PC-9 (cell line): Measurements from ENCODE around the gene AGAP1. TPM values are rescaled to one million over a fixed set of nuclear protein-coding genes. Genes with fewer than 3 reads are reported as not detected.

Experiments
- BruUV-seq: library from RNA; stranded (reverse); fragments of 400-500 nt; replicated peaks from 2 replicates; lab custom pipeline; 2021; lab: Mats Ljungman, UMichigan
- CTCF ChIA-PET: fragments of 300-600 bp; sonication (Branson Sonifier 250); formaldehyde crosslinking; loops from one replicate; lab custom pipeline; 2022; ENCODE audit warnings: antibody characterized with exemption; lab: Charles Lee
- POLR2A ChIA-PET: fragments of 300-600 bp; sonication (Branson Sonifier 250); formaldehyde crosslinking; loops from one replicate; lab custom pipeline; 2022; ENCODE audit warnings: antibody characterized with exemption; ENCODE audit not compliant: unreplicated experiment; lab: Charles Lee
- DNase-seq, 2 experiments: peaks; one replicate each; pipeline versions ENCODE4 v3.0.0 to v3.0.0-alpha.2; 2015 to 2022; ENCODE audit warnings: mixed read lengths in 1 of 2
- H2AFZ ChIP-seq: fragments of 200-600 bp; sonication (generic); 2 replicates; pipeline ENCODE4 v1.8.1; 2017; ENCODE audit warnings: antibody characterized with exemption
- H3F3A ChIP-seq: fragments of 200-600 bp; sonication (generic); 2 replicates; pipeline ENCODE4 v1.8.1; 2017; ENCODE audit warnings: antibody characterized with exemption, mild to moderate bottlenecking, low read depth; ENCODE audit not compliant: insufficient read depth
- H3K27ac ChIP-seq: fragments of 200-600 bp; sonication (generic); 2 replicates; pipeline ENCODE4 v1.6.1; 2016; ENCODE audit warnings: mixed run types
- H3K27me3 ChIP-seq: fragments of 200-600 bp; sonication (generic); 2 replicates; pipeline ENCODE4 v1.6.1; 2016; ENCODE audit warnings: low read depth, mixed run types; ENCODE audit not compliant: insufficient read depth
- H3K36me3 ChIP-seq: fragments of 200-600 bp; sonication (generic); 2 replicates; pipeline ENCODE4 v1.6.1; 2016; ENCODE audit warnings: low read depth, mixed run types
- H3K4me1 ChIP-seq: fragments of 200-600 bp; sonication (generic); replicated peaks from 2 replicates; pipeline ENCODE4 v1.6.1; 2016; ENCODE audit warnings: mixed run types; ENCODE audit not compliant: insufficient read depth
- H3K4me2 ChIP-seq: fragments of 200-600 bp; sonication (generic); 2 replicates; pipeline ENCODE4 v1.6.1; 2017; ENCODE audit warnings: mixed run types
- H3K4me3 ChIP-seq: fragments of 200-600 bp; sonication (generic); 2 replicates; pipeline ENCODE4 v1.6.1; 2016; ENCODE audit warnings: mixed run types
- H3K79me2 ChIP-seq: fragments of 200-600 bp; sonication (generic); 2 replicates; pipeline ENCODE4 v1.6.1; 2017; ENCODE audit warnings: low read depth, mixed run types
- H3K9me2 ChIP-seq: fragments of 200-600 bp; sonication (generic); 2 replicates; pipeline ENCODE4 v1.8.1; 2017; ENCODE audit warnings: mild to moderate bottlenecking; ENCODE audit not compliant: insufficient read depth
- H3K9me3 ChIP-seq: fragments of 200-600 bp; sonication (generic); 2 replicates; pipeline ENCODE4 v1.8.1; 2016; ENCODE audit warnings: low read depth; ENCODE audit not compliant: insufficient read depth
- H4K20me1 ChIP-seq: fragments of 200-600 bp; sonication (generic); 2 replicates; pipeline ENCODE4 v1.8.1; 2017; ENCODE audit not compliant: insufficient read depth
- CTCF ChIP-seq: fragments of 200-600 bp; sonication (generic); conservative IDR thresholded peaks from 2 replicates; pipeline ENCODE4 v1.6.1; 2017; ENCODE audit warnings: mixed run types, antibody characterized with exemption, mild to moderate bottlenecking, moderate library complexity
- EZH2 ChIP-seq: fragments of 200-600 bp; sonication (generic); IDR thresholded peaks from 2 replicates; pipeline ENCODE4 v1.8.0; 2017; ENCODE audit warnings: antibody characterized with exemption, low read depth
- intact Hi-C: fragments of 100-400 bp; cut with micrococcal nuclease; formaldehyde crosslinking; loops from one replicate; pipeline ENCODE4 v1.10.0; 2022; ENCODE audit not compliant: unreplicated experiment
- total RNA-seq: library from RNA; stranded (reverse); gene quantifications from 2 replicates; pipeline ENCODE4 v1.2.3, GENCODE V29; 2021

The AGAP1 gene
- total RNA-seq, 1 experiment from 2014 or later = 91.4 TPM

- Histone ChIP-seq H3K79me2 (peaks cover 55% of the 10 kb centered on the region), H3K4me2 (no peak overlapping the region), H3K4me1 (peaks cover 39% of the 10 kb centered on the region), H4K20me1 (no peaks in the 10 kb centered on the region), H3K9me3 (no peaks in the 10 kb centered on the region), H3K4me3 (no peak overlapping the region), H2AFZ (no peak overlapping the region), H3F3A (peaks cover 23% of the 10 kb centered on the region; the same call in 1 of the 2 replicates), H3K27ac (no peak overlapping the region), H3K27me3 (no peaks in the 10 kb centered on the region), H3K36me3 (no peaks in the 10 kb centered on the region), H3K9me2 (no peaks in the 10 kb centered on the region)
- intact Hi-C loops = no loop called here
- no TSS peak for BruUV-seq
- CTCF ChIA-PET = no interaction called here
- no peak for DNase-seq
- POLR2A ChIA-PET = interaction anchor here (0.6 kb wide), 1 partner anchor 11 kb away, joined by 4 read pairs; no protein-coding TSS in a partner anchor
- no peak for TF ChIP-seq EZH2
- no peak for TF ChIP-seq CTCF
Observed at GRCh38 chr2:235723811-235724465, 230.1 kb downstream of the AGAP1 start.

GRCh38 chr2:235725016-235725489 lies 231.2 kb downstream of the AGAP1 start:
- CTCF ChIA-PET = interaction anchor here (0.6 kb wide), 2 partner anchors 74 to 142 kb away, joined by 7 to 15 read pairs; no protein-coding TSS in a partner anchor
- no peak for DNase-seq
- no peaks in the 10 kb centered on the region for H3K9me3 ChIP-seq
- no peaks in the 10 kb centered on the region for H3K27me3 ChIP-seq
- peaks cover 23% of the 10 kb centered on the region; the same call in 1 of the 2 replicates for H3F3A ChIP-seq
- TF ChIP-seq CTCF (no peak), EZH2 (no peak)
- H3K36me3 ChIP-seq = no peaks in the 10 kb centered on the region
- no peaks in the 10 kb centered on the region for H4K20me1 ChIP-seq
- no peak overlapping the region for H2AFZ ChIP-seq
- H3K4me3 ChIP-seq = no peak overlapping the region
- POLR2A ChIA-PET = no interaction called here
- intact Hi-C loops = loop anchor here (5.0 kb wide), 1 partner anchor 53 kb away; no protein-coding TSS in a partner anchor
- H3K27ac ChIP-seq = 0 out of 2 replicates have a peak overlapping the region, but pooled peaks have one; percentile 6
- H3K9me2 ChIP-seq = no peaks in the 10 kb centered on the region
- no TSS peak for BruUV-seq
- H3K4me1 ChIP-seq = peaks cover 34% of the 10 kb centered on the region
- H3K79me2 ChIP-seq = peaks cover 59% of the 10 kb centered on the region
- H3K4me2 ChIP-seq = no peak overlapping the region

- TF ChIP-seq CTCF (no peak), EZH2 (no peak)
- POLR2A ChIA-PET = no interaction called here
- peak overlapping the region; percentile 55 for H3K4me2 ChIP-seq
Observed at GRCh38 chr2:235725841-235726240, 232.0 kb downstream of the AGAP1 start.

More at GRCh38 chr2:235725841-235726240, 232.0 kb downstream of the AGAP1 start:
- Histone ChIP-seq H3K36me3 (no peaks in the 10 kb centered on the region), H3K4me3 (no peak overlapping the region), H3K9me3 (no peaks in the 10 kb centered on the region), H3K79me2 (peaks cover 57% of the 10 kb centered on the region), H3K9me2 (no peaks in the 10 kb centered on the region), H3F3A (peaks cover 23% of the 10 kb centered on the region; the same call in 1 of the 2 replicates), H3K27ac (peak overlapping the region; percentile 56), H3K27me3 (no peaks in the 10 kb centered on the region), H3K4me1 (peaks cover 34% of the 10 kb centered on the region), H2AFZ (no peak overlapping the region), H4K20me1 (no peaks in the 10 kb centered on the region; the same call in 1 of the 2 replicates)
- BruUV-seq = no TSS peak
- DNase-seq = no peak
- intact Hi-C loops = loop anchor here (5.0 kb wide), 1 partner anchor 54 kb away; no protein-coding TSS in a partner anchor
- CTCF ChIA-PET = no interaction called here
